ENCODE results near the gene CRKL. TPM values are rescaled to one million over a fixed set of nuclear protein-coding genes. Genes with fewer than 3 reads are reported as not detected.
A peak's percentile ranks its signal among the peaks of the same experiment; 100 is the strongest.
"Not testable (repeated sequence)": the region's sequence is repeated elsewhere in the genome, so short reads cannot be mapped to it uniquely, and the experiment has no call there.

Gene CRKL
- total RNA-seq, 4 donors from 2014 or later = 38.2 to 46.2 (median 44.4) TPM

GRCh38 chr22:20931126-20931654 is 14.0 kb downstream of the CRKL start:
- H3K9me3 ChIP-seq = no peaks in the 10 kb centered on the region
- 80 to 85% methylated on average over 4 of the region's 4 CpGs for WGBS, 2 donors
- H3K4me1 ChIP-seq = peaks cover 3 to 64% (median 30%) of the 10 kb centered on the region in 3 donors
- H3K4me3 ChIP-seq = no peak overlapping the region
- peaks cover 0 to 33% (median 6%) of the 10 kb centered on the region in 3 donors for H3K36me3 ChIP-seq
- intact Hi-C loops (cut with DNase I) = no loop called here
- no peak for DNase-seq
- H3K27me3 ChIP-seq = no peaks in the 10 kb centered on the region
- H3K27ac ChIP-seq = no peak overlapping the region
- TF ChIP-seq, protein P1, sequence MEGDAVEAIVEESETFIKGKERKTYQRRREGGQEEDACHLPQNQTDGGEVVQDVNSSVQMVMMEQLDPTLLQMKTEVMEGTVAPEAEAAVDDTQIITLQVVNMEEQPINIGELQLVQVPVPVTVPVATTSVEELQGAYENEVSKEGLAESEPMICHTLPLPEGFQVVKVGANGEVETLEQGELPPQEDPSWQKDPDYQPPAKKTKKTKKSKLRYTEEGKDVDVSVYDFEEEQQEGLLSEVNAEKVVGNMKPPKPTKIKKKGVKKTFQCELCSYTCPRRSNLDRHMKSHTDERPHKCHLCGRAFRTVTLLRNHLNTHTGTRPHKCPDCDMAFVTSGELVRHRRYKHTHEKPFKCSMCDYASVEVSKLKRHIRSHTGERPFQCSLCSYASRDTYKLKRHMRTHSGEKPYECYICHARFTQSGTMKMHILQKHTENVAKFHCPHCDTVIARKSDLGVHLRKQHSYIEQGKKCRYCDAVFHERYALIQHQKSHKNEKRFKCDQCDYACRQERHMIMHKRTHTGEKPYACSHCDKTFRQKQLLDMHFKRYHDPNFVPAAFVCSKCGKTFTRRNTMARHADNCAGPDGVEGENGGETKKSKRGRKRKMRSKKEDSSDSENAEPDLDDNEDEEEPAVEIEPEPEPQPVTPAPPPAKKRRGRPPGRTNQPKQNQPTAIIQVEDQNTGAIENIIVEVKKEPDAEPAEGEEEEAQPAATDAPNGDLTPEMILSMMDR (IDR thresholded peaks at IDR 0.05) = no peak
- no peak for TF ChIP-seq POLR2A (IDR thresholded peaks at IDR 0.05)

DNA sequence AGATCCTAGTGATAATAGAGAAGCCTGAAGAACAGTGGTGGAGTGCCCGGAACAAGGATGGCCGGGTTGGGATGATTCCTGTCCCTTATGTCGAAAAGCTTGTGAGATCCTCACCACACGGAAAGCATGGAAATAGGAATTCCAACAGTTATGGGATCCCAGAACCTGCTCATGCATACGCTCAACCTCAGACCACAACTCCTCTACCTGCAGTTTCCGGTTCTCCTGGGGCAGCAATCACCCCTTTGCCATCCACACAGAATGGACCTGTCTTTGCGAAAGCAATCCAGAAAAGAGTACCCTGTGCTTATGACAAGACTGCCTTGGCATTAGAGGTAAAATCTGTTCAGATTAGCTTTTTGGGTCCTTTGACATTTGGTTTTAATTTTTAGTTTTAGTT is 16.7 kb downstream of the CRKL start:
- Histone ChIP-seq H3K27ac (no peak overlapping the region), H3K4me3 (no peak overlapping the region), H3K36me3 (peaks cover 4 to 43% (median 6%) of the 10 kb centered on the region in 3 donors), H3K27me3 (no peaks in the 10 kb centered on the region), H3K4me1 (peaks cover 14 to 68% (median 40%) of the 10 kb centered on the region in 3 donors), H3K9me3 (no peaks in the 10 kb centered on the region)
- TF ChIP-seq, protein P1 (IDR thresholded peaks at IDR 0.05) = no peak
- TF ChIP-seq POLR2A (IDR thresholded peaks at IDR 0.05) = no peak
- no peak for DNase-seq
- intact Hi-C loops (cut with DNase I) = no loop called here
- WGBS, 2 donors = 87 to 95% methylated on average over 7 of the region's 7 CpGs

- Histone ChIP-seq H3K4me1 (peaks cover 18 to 76% (median 48%) of the 10 kb centered on the region in 3 donors), H3K36me3 (peaks cover 4 to 43% (median 6%) of the 10 kb centered on the region in 3 donors)
- intact Hi-C loops (cut with DNase I); H3K27ac ChIP-seq; H3K27me3 ChIP-seq; H3K4me3 ChIP-seq; H3K9me3 ChIP-seq; DNase-seq: not testable (repeated sequence)
- 72 to 78% methylated on average over 9 of the region's 9 CpGs for WGBS, 2 donors
Observed at GRCh38 chr22:20935049-20935448, 17.8 kb downstream of the CRKL start.

DNA sequence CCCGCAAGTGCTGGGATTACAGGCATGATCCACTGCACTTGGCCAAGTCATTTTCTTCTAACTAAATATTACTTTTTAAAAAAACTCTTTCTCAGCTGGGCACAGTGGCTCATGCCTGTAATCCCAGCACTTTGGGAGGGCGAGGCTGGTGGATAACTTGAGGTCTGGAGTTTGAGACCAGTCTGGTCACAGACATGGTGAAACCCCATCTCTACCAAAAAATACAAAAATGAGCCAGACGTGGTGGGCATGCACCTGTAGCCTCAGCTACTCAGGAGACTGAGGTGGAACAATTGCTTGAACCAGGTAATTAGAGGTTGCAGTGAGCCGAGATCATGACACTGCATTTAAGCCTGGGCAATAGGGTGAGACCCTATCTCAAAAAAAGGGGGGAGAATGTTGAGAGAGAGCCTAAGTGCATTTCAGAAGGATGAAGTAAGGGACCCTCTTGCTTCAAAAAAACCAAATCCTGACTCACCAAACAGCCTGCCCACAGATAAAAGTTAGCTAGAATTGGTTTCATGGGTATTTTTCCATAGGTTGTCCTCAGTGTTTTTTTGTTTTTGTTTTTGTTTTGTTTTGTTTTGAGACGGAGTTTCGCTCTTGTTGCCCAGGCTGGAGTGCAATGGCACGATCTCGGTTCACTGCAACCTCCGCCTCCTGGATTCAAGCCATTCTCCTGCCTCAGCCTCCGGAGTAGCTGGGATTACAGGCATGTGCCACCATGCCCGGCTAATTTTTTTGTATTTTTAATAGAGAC is 18.8 kb downstream of the CRKL start:
- H3K4me3 ChIP-seq; H3K9me3 ChIP-seq; DNase-seq; intact Hi-C loops (cut with DNase I); H3K27me3 ChIP-seq: not testable (repeated sequence)
- Histone ChIP-seq H3K27ac (peak overlapping the region in 2 of 4 donors; percentile 16 to 27), H3K36me3 (peaks cover 4 to 43% (median 6%) of the 10 kb centered on the region in 3 donors), H3K4me1 (peaks cover 19 to 85% (median 50%) of the 10 kb centered on the region in 3 donors)
- 48 to 52% methylated on average over 10 to 11 of the region's 11 CpGs for WGBS, 2 donors

GRCh38 chr22:20937031-20937793 is 20.0 kb downstream of the CRKL start:
- DNase-seq = no peak
- TF ChIP-seq, protein P1 (IDR thresholded peaks at IDR 0.05) = no peak
- TF ChIP-seq POLR2A (IDR thresholded peaks at IDR 0.05) = no peak
- peak overlapping the region in 2 of 4 donors; percentile 2 to 3 for H3K27ac ChIP-seq
- 29 to 43% methylated on average over 11 to 12 of the region's 12 CpGs for WGBS, 2 donors
- intact Hi-C loops (cut with DNase I) = no loop called here
- H3K4me1 ChIP-seq = peaks cover 19 to 86% (median 47%) of the 10 kb centered on the region in 3 donors
- no peak overlapping the region for H3K4me3 ChIP-seq
- peaks cover 4 to 43% (median 6%) of the 10 kb centered on the region in 3 donors for H3K36me3 ChIP-seq
- no peaks in the 10 kb centered on the region for H3K27me3 ChIP-seq
- H3K9me3 ChIP-seq = no peaks in the 10 kb centered on the region

Measured in esophagus squamous epithelium (tissue), 5 donors.